BLaER1 (cell line): Measurements from ENCODE around the gene CALY.
A peak's percentile ranks its signal among the peaks of the same experiment; 100 is the strongest.

Experiments used
- H3K27ac ChIP-seq: shearing (Covaris generic); formaldehyde crosslinking; 2 replicates; pipeline ENCODE4 v1.8.1; 2022
- H3K27me3 ChIP-seq: shearing (Covaris generic); formaldehyde crosslinking; 2 replicates; pipeline ENCODE4 v1.8.1; 2022
- H3K36me3 ChIP-seq: shearing (Covaris generic); formaldehyde crosslinking; 2 replicates; pipeline ENCODE4 v1.8.1; 2022
- H3K4me1 ChIP-seq: shearing (Covaris generic); formaldehyde crosslinking; 2 replicates; pipeline ENCODE4 v1.8.1; 2022
- H3K4me2 ChIP-seq: shearing (Covaris generic); formaldehyde crosslinking; 2 replicates; pipeline ENCODE4 v1.8.1; 2022
- H3K4me3 ChIP-seq: shearing (Covaris generic); formaldehyde crosslinking; 2 replicates; pipeline ENCODE4 v1.8.1; 2022
- H3K9ac ChIP-seq: shearing (Covaris generic); formaldehyde crosslinking; 2 replicates; pipeline ENCODE4 v1.8.1; 2022
- H3K9me3 ChIP-seq: shearing (Covaris generic); formaldehyde crosslinking; 2 replicates; pipeline ENCODE4 v1.8.1; 2022
- H4K20me1 ChIP-seq: shearing (Covaris generic); formaldehyde crosslinking; 2 replicates; pipeline ENCODE4 v1.8.1; 2022
- Cebpa-rat ChIP-seq: shearing (Covaris generic); IDR thresholded peaks from 2 replicates; pipeline ENCODE4 v1.8.1; 2022

Gene CALY

DNA sequence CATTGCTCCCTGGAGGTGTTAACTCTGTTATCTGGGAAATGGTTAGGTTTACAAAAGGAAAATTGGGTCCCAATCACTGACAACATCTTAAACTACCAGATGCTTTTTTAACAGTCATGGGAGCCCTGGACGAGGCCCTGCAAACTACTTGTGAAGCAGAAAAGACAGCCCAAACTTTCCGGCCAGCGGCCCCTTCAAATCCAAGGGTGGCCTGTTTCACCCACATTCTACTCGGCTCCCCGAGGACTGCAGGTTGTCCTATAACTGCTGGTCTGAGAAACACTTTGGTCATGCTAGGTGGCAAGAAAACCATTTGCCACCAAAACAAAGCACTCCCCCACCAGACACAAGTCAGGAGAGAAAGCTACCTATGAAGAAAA lies 30.6 kb downstream of the CALY start:
- H3K36me3 ChIP-seq = peaks cover 55% of the 10 kb centered on the region
- H3K4me1 ChIP-seq = peaks cover 30% of the 10 kb centered on the region
- no peak overlapping the region for H3K4me2 ChIP-seq
- H3K27me3 ChIP-seq = no peaks in the 10 kb centered on the region
- no peak overlapping the region for H3K4me3 ChIP-seq
- H3K27ac ChIP-seq = no peak overlapping the region
- no peak for TF ChIP-seq Cebpa-rat
- H3K9ac ChIP-seq = no peak overlapping the region
- peaks cover 93% of the 10 kb centered on the region for H4K20me1 ChIP-seq
- no peaks in the 10 kb centered on the region for H3K9me3 ChIP-seq

DNA sequence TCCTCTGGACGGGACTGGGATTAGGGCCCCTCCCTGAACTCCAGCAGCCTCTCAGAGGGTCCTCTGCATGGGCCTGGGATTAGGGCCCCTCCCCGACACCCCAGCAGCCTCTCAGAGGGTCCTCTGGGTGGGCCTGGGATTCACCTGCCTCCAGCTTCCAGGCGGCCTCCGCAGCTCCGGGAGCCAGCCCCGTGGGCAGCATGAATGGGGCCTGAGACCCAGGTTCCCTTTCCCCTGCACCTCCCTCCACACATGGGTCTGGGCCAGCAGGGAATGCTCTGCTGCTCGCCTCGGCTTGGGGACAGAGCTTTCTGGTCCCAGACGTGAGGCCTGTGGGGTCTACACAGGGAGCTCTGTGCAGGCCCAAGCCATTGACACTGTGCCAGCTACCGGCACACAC lies 33.5 kb downstream of the CALY start:
- no peak overlapping the region for H3K27ac ChIP-seq
- 0 out of 2 replicates have a peak overlapping the region, but pooled peaks have one; percentile 2 for H3K9ac ChIP-seq
- peaks cover 66% of the 10 kb centered on the region for H3K36me3 ChIP-seq
- no peak overlapping the region for H3K4me3 ChIP-seq
- no peak for TF ChIP-seq Cebpa-rat
- H3K4me2 ChIP-seq = no peak overlapping the region
- H3K9me3 ChIP-seq = no peaks in the 10 kb centered on the region
- H3K27me3 ChIP-seq = no peaks in the 10 kb centered on the region
- H3K4me1 ChIP-seq = peaks cover 15% of the 10 kb centered on the region
- peaks cover 91% of the 10 kb centered on the region for H4K20me1 ChIP-seq

DNA sequence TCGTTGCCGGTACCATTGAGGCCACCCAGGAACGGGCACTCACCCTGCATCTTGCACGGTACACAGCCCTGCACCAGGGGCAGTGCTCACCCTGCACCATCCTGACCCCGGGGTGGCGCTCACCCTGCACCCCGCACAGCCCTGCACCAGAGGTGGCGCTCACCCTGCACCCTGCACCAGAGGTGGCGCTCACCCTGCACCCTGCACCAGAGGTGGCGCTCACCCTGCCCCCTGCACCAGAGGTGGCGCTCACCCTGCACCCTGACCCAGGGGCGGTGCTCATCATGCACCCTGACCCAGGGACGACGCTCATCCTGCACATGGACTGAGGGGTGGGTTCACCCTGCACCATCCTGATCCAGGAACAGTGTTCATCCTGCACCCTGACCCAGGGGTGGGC lies 34.5 kb downstream of the CALY start:
- no peak overlapping the region for H3K27ac ChIP-seq
- H4K20me1 ChIP-seq = peaks cover 87% of the 10 kb centered on the region
- H3K36me3 ChIP-seq = peaks cover 76% of the 10 kb centered on the region
- TF ChIP-seq Cebpa-rat = no peak
- H3K4me2 ChIP-seq = no peak overlapping the region
- peaks cover 7% of the 10 kb centered on the region for H3K4me1 ChIP-seq
- no peak overlapping the region for H3K9ac ChIP-seq
- no peaks in the 10 kb centered on the region for H3K9me3 ChIP-seq
- H3K27me3 ChIP-seq = no peaks in the 10 kb centered on the region
- H3K4me3 ChIP-seq = no peak overlapping the region

DNA sequence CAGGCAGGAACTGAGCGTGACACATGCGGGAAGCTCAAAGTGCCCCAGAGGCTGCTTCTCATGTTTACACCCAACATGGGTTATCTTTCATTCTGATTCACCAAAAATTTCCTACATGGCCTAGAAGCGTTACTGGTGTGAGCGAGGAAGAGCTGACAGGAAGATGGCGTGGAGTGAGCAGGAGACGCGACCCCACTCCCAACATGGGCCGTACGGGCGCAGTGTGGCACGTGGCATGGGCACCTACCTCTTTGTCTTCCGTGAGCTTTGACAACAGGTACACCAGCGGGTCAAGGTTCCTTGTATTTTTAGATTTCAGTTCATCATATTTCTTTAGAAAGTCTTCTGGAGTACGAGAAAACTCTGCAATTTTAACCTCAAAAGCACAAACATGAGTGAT lies 37.0 kb downstream of the CALY start:
- Histone ChIP-seq H3K9me3 (no peaks in the 10 kb centered on the region), H3K4me1 (no peaks in the 10 kb centered on the region), H3K9ac (no peak overlapping the region), H3K4me3 (no peak overlapping the region), H3K36me3 (peaks cover 90% of the 10 kb centered on the region), H3K4me2 (no peak overlapping the region), H3K27ac (no peak overlapping the region), H3K27me3 (no peaks in the 10 kb centered on the region), H4K20me1 (peaks cover 65% of the 10 kb centered on the region)
- no peak for TF ChIP-seq Cebpa-rat

DNA sequence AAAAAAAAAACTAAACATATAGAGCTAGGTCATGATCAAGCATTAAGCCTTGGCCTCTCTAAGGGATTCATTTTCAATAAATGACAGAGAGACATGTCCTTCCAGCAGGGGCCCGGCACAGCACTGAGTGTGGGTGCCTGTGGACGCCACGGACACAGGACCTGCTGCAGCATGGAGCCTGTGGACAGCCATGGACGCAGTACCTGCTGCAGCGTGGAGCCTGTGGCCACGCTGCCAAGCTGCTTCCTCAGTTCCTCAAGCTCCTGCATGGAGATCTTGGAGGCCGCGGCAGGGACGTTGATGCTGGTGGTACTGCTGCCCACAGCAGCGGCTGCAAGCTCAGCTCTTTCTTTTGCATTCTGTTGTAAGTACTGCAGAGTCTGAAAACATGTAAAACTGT lies 37.5 kb downstream of the CALY start:
- H4K20me1 ChIP-seq = peaks cover 64% of the 10 kb centered on the region
- peaks cover 95% of the 10 kb centered on the region for H3K36me3 ChIP-seq
- no peaks in the 10 kb centered on the region for H3K9me3 ChIP-seq
- H3K27ac ChIP-seq = no peak overlapping the region
- no peak overlapping the region for H3K4me3 ChIP-seq
- no peaks in the 10 kb centered on the region for H3K27me3 ChIP-seq
- no peak for TF ChIP-seq Cebpa-rat
- no peak overlapping the region for H3K9ac ChIP-seq
- no peaks in the 10 kb centered on the region for H3K4me1 ChIP-seq
- no peak overlapping the region for H3K4me2 ChIP-seq

DNA sequence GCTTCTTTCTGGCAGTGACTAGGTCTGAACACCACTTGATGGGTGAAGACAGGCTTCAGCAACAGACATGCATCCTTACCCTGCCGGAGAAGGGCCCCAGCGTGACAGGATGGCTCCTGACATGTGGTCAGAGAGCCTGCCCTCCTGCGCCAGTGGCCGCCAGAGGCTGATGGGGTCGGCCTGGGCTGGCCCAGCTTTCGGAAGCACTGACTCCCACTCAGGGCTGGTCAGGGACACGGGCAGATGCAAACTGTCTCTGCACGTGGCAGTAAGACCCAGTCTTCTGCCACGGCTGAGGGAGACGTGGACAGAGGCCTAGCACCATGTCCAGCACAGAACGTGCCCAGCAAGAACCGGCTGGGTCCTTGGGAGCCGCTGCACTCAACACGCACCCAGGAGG lies 38.2 kb downstream of the CALY start:
- Histone ChIP-seq H4K20me1 (peaks cover 64% of the 10 kb centered on the region), H3K36me3 (peaks cover 97% of the 10 kb centered on the region), H3K27ac (no peak overlapping the region), H3K4me1 (no peaks in the 10 kb centered on the region), H3K9ac (no peak overlapping the region), H3K4me2 (no peak overlapping the region), H3K27me3 (no peaks in the 10 kb centered on the region), H3K9me3 (no peaks in the 10 kb centered on the region), H3K4me3 (no peak overlapping the region)
- TF ChIP-seq Cebpa-rat = no peak

DNA sequence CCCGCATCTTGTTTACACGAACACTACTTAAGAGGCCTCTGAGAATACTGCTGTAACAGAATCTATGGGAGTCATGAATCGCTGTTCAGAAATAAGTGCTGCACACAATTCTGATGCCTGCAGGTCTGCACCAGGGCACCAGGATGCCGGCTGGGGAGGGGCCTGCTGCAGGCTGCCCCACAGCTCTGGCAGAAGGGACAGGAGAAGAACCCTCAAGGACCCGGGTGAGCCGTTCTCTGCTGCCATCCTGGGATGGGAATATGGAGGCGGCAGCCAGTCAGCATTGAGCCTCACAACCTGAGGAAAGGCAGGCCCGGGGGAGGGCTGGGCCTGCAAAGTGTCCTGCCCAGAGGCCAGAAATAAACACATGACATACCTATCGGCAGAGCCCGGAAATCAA lies 39.2 kb downstream of the CALY start:
- Histone ChIP-seq H4K20me1 (peaks cover 64% of the 10 kb centered on the region), H3K4me2 (no peak overlapping the region), H3K4me3 (no peak overlapping the region), H3K27me3 (no peaks in the 10 kb centered on the region), H3K4me1 (no peaks in the 10 kb centered on the region), H3K9me3 (no peaks in the 10 kb centered on the region), H3K27ac (no peak overlapping the region), H3K36me3 (peaks cover 97% of the 10 kb centered on the region), H3K9ac (no peak overlapping the region)
- TF ChIP-seq Cebpa-rat = no peak

DNA sequence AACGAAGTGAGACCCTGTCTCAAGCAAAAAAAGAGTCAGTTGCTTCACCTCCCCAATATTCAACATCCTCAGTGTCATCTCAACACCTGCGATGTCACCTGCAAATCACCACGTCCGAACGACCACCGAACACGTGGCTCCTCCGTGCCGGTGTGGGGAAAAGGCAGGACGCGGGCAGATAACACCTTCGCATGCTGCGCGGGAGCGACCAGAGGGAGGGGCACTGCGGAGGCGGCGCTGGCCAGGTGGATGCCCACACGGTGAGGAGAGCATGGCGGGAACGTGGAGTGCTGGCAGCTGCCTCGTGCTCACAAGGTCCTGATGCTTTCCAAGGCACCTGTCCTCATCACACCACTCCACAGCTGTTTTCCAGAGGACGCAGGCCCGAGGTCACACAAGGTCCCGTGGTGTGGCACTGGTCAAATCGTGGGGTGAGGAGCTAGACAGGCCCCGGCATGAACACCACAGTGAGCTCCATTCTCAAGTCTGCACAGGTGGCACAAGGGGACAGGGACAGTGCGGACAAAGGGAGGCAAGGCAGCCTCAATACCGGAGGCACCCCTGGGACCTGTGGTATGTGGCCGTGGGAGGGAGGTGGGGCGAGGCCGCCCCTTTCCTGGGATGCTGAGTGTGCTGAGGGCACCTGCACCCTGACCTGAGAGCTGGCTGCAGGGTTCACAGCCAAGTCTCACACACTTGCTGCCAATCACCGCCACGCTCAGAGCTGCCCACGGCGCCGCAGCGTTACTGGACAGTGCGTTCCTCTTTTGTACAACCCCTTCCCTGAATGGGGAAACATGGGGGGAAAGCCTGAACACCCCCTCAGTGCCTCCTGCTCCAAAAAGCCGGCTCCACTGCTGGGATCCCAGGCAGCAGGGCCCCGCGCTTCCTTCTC lies 41.0 kb downstream of the CALY start:
- Histone ChIP-seq H3K4me2 (no peak overlapping the region), H3K27me3 (no peaks in the 10 kb centered on the region), H3K36me3 (peaks cover 89% of the 10 kb centered on the region), H4K20me1 (peaks cover 49% of the 10 kb centered on the region), H3K9ac (no peak overlapping the region), H3K9me3 (no peaks in the 10 kb centered on the region), H3K4me1 (no peaks in the 10 kb centered on the region), H3K4me3 (no peak overlapping the region), H3K27ac (no peak overlapping the region)
- TF ChIP-seq Cebpa-rat = no peak

DNA sequence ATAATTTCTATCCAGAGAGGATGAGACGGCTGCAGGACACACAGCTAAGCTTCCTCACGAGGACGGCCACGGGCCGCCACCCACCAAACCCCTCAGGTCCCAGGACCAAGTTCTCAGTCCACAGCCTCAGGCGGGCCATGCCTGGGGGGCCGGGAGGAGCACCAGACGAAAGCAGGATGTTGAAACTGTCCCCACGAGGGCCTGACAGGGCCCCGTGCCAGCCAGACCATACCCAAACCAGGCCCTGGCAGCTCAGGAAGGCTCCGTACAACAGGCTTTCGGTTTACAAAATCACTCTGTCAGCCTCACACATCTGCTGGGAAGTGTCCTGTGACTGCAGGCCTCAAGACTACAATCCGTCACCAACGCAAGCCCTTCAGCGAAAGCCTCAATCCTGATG lies 42.5 kb downstream of the CALY start:
- Histone ChIP-seq H3K9ac (peak overlapping the region; percentile 49; the same call in 1 of the 2 replicates), H3K4me2 (no peak overlapping the region), H3K4me1 (no peaks in the 10 kb centered on the region), H3K27me3 (no peaks in the 10 kb centered on the region), H3K36me3 (peaks cover 89% of the 10 kb centered on the region), H3K27ac (no peak overlapping the region), H3K9me3 (no peaks in the 10 kb centered on the region), H3K4me3 (no peak overlapping the region), H4K20me1 (peaks cover 43% of the 10 kb centered on the region)
- no peak for TF ChIP-seq Cebpa-rat

DNA sequence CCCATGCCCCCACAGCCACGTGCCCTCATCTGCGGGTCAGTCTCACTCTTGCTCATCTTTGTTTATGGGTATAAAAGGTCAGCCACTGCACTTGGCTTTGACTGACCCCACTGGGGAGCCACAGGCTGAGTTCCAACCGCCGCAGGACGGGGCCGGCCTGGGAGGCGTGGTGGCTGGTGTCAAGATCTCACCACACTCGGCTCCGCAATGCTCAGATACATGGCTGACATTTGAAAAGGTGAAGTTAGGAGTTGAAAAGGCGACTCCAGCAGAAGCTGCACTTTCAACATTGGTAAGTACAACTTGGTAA lies 42.9 kb downstream of the CALY start:
- Histone ChIP-seq H3K9ac (no peak overlapping the region; the same call in 1 of the 2 replicates), H3K4me2 (no peak overlapping the region), H3K4me3 (no peak overlapping the region), H3K9me3 (no peaks in the 10 kb centered on the region), H3K36me3 (peaks cover 89% of the 10 kb centered on the region), H3K27ac (no peak overlapping the region), H4K20me1 (peaks cover 40% of the 10 kb centered on the region), H3K4me1 (no peaks in the 10 kb centered on the region), H3K27me3 (no peaks in the 10 kb centered on the region)
- no peak for TF ChIP-seq Cebpa-rat
